Fibroblast of lung (primary cell): ENCODE measurements around the gene HTR5A. TPM values are rescaled to one million over a fixed set of nuclear protein-coding genes. Genes with fewer than 3 reads are reported as not detected.

Experiments
- DNase-seq, 2 donors: peaks; one replicate each; pipeline versions ENCODE4 v3.0.0 to v3.0.0-alpha.2; 2010; ENCODE audit warnings: low read depth in 2 of 2
- H2AFZ ChIP-seq: 2 replicates; pipeline ENCODE4 v1.5.1; 2012; ENCODE audit warnings: low read length, control low read depth, inconsistent platforms
- H3K27ac ChIP-seq: 2 replicates; pipeline ENCODE4 v1.5.1; 2011; ENCODE audit warnings: low read length, control low read depth; ENCODE audit not compliant: insufficient read depth
- H3K27me3 ChIP-seq: 2 replicates; pipeline ENCODE4 v1.5.1; 2011; ENCODE audit warnings: mild to moderate bottlenecking, low read length; ENCODE audit not compliant: control insufficient read depth, insufficient read depth
- H3K36me3 ChIP-seq: 2 replicates; pipeline ENCODE4 v1.5.1; 2011; ENCODE audit warnings: low read length; ENCODE audit not compliant: control insufficient read depth, insufficient read depth
- H3K4me1 ChIP-seq: 2 replicates; pipeline ENCODE4 v1.5.1; 2011; ENCODE audit warnings: low read length; ENCODE audit not compliant: control insufficient read depth, insufficient read depth; ENCODE audit errors: extremely low read depth
- H3K4me2 ChIP-seq: 2 replicates; pipeline ENCODE4 v1.5.1; 2011; ENCODE audit warnings: low read length, control low read depth; ENCODE audit not compliant: insufficient read depth; ENCODE audit errors: extremely low read depth
- H3K4me3 ChIP-seq, 4 experiments: fragments of 200-600 bp in 1 of 4; sonication (generic) in 1 of 4; replicated peaks in 1 of 4; 2 replicates each; pipeline ENCODE4 v1.5.1; 2011 to 2016; ENCODE audit warnings: low read length in 4 of 4, low read depth in 3 of 4, mild to moderate bottlenecking in 3 of 4, control low read depth in 2 of 4, inconsistent platforms in 1 of 4, mixed read lengths in 1 of 4; ENCODE audit not compliant: insufficient read depth in 1 of 4; ENCODE audit errors: control extremely low read depth in 1 of 4
- H3K79me2 ChIP-seq: 2 replicates; pipeline ENCODE4 v1.5.1; 2012; ENCODE audit warnings: mild to moderate bottlenecking, low read length, inconsistent platforms; ENCODE audit not compliant: control insufficient read depth, insufficient read depth
- H3K9ac ChIP-seq: 2 replicates; pipeline ENCODE4 v1.5.1; 2011; ENCODE audit warnings: mild to moderate bottlenecking, low read length, control low read depth; ENCODE audit not compliant: insufficient read depth
- H3K9me3 ChIP-seq: 2 replicates; pipeline ENCODE4 v1.5.1; 2012; ENCODE audit warnings: low read depth, low read length; ENCODE audit not compliant: control insufficient read depth, insufficient read depth
- H4K20me1 ChIP-seq: 2 replicates; pipeline ENCODE4 v1.5.1; 2011; ENCODE audit warnings: low read length; ENCODE audit not compliant: control insufficient read depth, insufficient read depth; ENCODE audit errors: extremely low read depth
- EZH2 ChIP-seq: IDR thresholded peaks from 2 replicates; pipeline ENCODE4 v1.5.1; 2012; ENCODE audit warnings: low read length, control low read depth, mild to moderate bottlenecking; ENCODE audit errors: missing control alignments
- polyA plus RNA-seq, 2 donors: library from polyadenylated mRNA; depleted of rRNA in 1 of 2; stranded (reverse) in 1 of 2; unstranded in 1 of 2; fragments of >200 nt; gene quantifications; 2 replicates each; pipeline ENCODE4 v1.2.1, GENCODE V29; 2011 to 2012; ENCODE audit warnings: missing spikeins in 1 of 2
- total RNA-seq: library from RNA; depleted of rRNA; stranded (reverse); fragments of >200 nt; gene quantifications from 2 replicates; pipeline ENCODE4 v1.2.1, GENCODE V29; 2014
- TF ChIP-seq, protein P1 (sequence below), 2 donors: IDR thresholded peaks in 1 of 2; conservative IDR thresholded peaks in 1 of 2; 1 replicate in 1 of 2; 2 replicates in 1 of 2; pipeline ENCODE4 v1.5.1; 2011 to 2012; ENCODE audit warnings: low read length in 2 of 2, control low read depth in 1 of 2, inconsistent platforms in 1 of 2, low read depth in 1 of 2, mild to moderate bottlenecking in 1 of 2

The HTR5A gene
- total and polyA plus RNA-seq, 2 donors (not counting 1 experiment from before 2014, with no cell fraction given) = not detected

DNA sequence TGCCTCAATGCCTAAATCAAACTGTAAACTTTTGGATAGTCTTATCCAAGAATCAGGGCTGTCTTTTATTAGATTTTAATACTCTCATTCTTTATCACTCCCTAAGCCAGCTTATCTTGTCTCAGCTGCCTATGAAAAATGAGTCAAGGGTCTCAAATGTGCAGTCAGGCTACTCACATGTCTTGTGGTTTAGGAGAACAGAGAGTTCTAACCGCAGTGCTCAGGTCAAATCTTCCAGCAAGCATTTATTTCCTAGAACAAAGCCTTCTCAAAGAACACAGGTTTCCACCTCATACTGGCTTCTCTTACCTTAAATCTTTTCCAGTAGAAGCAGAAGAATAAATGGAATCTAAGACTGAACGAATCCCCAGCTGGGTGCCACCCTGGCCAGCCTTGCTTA lies 23.5 kb downstream of the HTR5A start:
- Histone ChIP-seq H3K4me2 (no peak overlapping the region), H3K9me3 (no peaks in the 10 kb centered on the region), H3K27ac (no peak overlapping the region), H3K4me3 (no peak overlapping the region), H3K27me3 (no peaks in the 10 kb centered on the region), H4K20me1 (no peaks in the 10 kb centered on the region), H3K9ac (no peak overlapping the region), H3K36me3 (no peaks in the 10 kb centered on the region), H2AFZ (no peak overlapping the region), H3K4me1 (no peaks in the 10 kb centered on the region), H3K79me2 (no peaks in the 10 kb centered on the region)
- no peak for DNase-seq
- TF ChIP-seq, protein P1, sequence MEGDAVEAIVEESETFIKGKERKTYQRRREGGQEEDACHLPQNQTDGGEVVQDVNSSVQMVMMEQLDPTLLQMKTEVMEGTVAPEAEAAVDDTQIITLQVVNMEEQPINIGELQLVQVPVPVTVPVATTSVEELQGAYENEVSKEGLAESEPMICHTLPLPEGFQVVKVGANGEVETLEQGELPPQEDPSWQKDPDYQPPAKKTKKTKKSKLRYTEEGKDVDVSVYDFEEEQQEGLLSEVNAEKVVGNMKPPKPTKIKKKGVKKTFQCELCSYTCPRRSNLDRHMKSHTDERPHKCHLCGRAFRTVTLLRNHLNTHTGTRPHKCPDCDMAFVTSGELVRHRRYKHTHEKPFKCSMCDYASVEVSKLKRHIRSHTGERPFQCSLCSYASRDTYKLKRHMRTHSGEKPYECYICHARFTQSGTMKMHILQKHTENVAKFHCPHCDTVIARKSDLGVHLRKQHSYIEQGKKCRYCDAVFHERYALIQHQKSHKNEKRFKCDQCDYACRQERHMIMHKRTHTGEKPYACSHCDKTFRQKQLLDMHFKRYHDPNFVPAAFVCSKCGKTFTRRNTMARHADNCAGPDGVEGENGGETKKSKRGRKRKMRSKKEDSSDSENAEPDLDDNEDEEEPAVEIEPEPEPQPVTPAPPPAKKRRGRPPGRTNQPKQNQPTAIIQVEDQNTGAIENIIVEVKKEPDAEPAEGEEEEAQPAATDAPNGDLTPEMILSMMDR (conservative IDR thresholded peaks at IDR 0.05 in 1 of 2, IDR thresholded peaks at IDR 0.05 in 1 of 2; ENCODE audit: low read depth in 1 of 2, low read length in 2 of 2) = no peak
- TF ChIP-seq EZH2 = no peak

GRCh38 chr7:155094636-155095135 lies 24.6 kb downstream of the HTR5A start:
- H2AFZ ChIP-seq = no peak overlapping the region
- no peaks in the 10 kb centered on the region for H3K9me3 ChIP-seq
- no peak for DNase-seq
- H3K27me3 ChIP-seq = no peaks in the 10 kb centered on the region
- no peaks in the 10 kb centered on the region for H3K79me2 ChIP-seq
- H3K9ac ChIP-seq = no peak overlapping the region
- H3K4me1 ChIP-seq = no peaks in the 10 kb centered on the region
- no peak overlapping the region for H3K4me2 ChIP-seq
- no peaks in the 10 kb centered on the region for H3K36me3 ChIP-seq
- TF ChIP-seq EZH2 = no peak
- TF ChIP-seq, protein P1 (conservative IDR thresholded peaks at IDR 0.05 in 1 of 2, IDR thresholded peaks at IDR 0.05 in 1 of 2; ENCODE audit: low read depth in 1 of 2, low read length in 2 of 2) = no peak
- H4K20me1 ChIP-seq = no peaks in the 10 kb centered on the region
- no peak overlapping the region for H3K27ac ChIP-seq
- no peak overlapping the region for H3K4me3 ChIP-seq

DNA sequence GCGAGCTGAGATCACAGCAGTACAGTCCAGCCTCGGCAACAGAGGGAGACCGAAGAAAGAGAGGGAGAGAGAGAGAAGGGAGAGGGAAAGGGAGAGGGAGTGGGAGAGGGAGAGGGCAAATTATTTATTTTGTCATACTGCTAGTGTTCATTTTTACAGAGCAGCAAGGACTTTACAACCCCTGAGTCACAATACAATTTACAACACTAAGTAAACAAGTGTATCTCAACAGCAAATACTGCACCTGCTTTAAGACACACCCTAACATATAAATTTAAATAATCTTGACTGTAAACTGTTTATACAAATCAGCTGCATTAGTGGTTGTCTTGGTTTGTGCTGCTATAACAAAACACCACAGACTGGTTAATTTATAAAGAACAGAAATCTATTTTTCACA lies 27.2 kb downstream of the HTR5A start:
- Histone ChIP-seq H2AFZ (no peak overlapping the region), H3K4me2 (no peak overlapping the region), H3K9ac (no peak overlapping the region), H3K27ac (no peak overlapping the region), H3K36me3 (no peaks in the 10 kb centered on the region), H3K27me3 (no peaks in the 10 kb centered on the region), H3K9me3 (no peaks in the 10 kb centered on the region), H3K79me2 (no peaks in the 10 kb centered on the region), H3K4me3 (no peak overlapping the region), H4K20me1 (no peaks in the 10 kb centered on the region), H3K4me1 (no peaks in the 10 kb centered on the region)
- TF ChIP-seq, protein P1 (conservative IDR thresholded peaks at IDR 0.05 in 1 of 2, IDR thresholded peaks at IDR 0.05 in 1 of 2; ENCODE audit: low read depth in 1 of 2, low read length in 2 of 2) = no peak
- no peak for TF ChIP-seq EZH2
- DNase-seq = no peak
